ENCODE data around the gene ZDHHC8.

GRCh38 chr22:20154602-20155187 is 23.1 kb downstream of the ZDHHC8 start:
- TF ChIP-seq POLR2A (IDR thresholded peaks at IDR 0.05) (no peak), CTCF (IDR thresholded peaks at IDR 0.05 in 8 of 11, conservative IDR thresholded peaks at IDR 0.05 in 3 of 11) (no peak), POLR2AphosphoS5 (IDR thresholded peaks at IDR 0.05) (no peak)
